ENCODE results near the gene HOXC12.

- TF ChIP-seq PRDM15 (CRISPR knock-in tag; IDR thresholded peaks at IDR 0.05) (no peak), CTCF (IDR thresholded peaks at IDR 0.05) (no peak), ZNF416 (CRISPR knock-in tag; IDR thresholded peaks at IDR 0.05) (no peak), ZBTB43 (CRISPR knock-in tag; IDR thresholded peaks at IDR 0.05) (no peak), RELA (CRISPR knock-in tag; IDR thresholded peaks at IDR 0.05; ENCODE audit: borderline replicate concordance) (no peak), ZNF232 (CRISPR knock-in tag; IDR thresholded peaks at IDR 0.05) (no peak), SMAD3 (CRISPR knock-in tag; IDR thresholded peaks at IDR 0.05; ENCODE audit: borderline replicate concordance) (no peak), JAZF1 (CRISPR knock-in tag; IDR thresholded peaks at IDR 0.05) (no peak), HMGXB4 (CRISPR knock-in tag; IDR thresholded peaks at IDR 0.05) (no peak), IRF1 (CRISPR knock-in tag; IDR thresholded peaks at IDR 0.05) (no peak), USF1 (CRISPR knock-in tag; IDR thresholded peaks at IDR 0.05) (no peak), E2F1 (CRISPR knock-in tag; IDR thresholded peaks at IDR 0.05) (no peak)
These were observed 53.0 kb downstream of the HOXC12 start for GRCh38 chr12:54007538-54008259.

Measured in WTC11 (cell line).